Activated CD4-positive, alpha-beta memory T cell treated with anti-CD3 and anti-CD28 coated beads for 36 hours (primary cell): Measurements from ENCODE around the gene AURKAIP1. TPM values are rescaled to one million over a fixed set of nuclear protein-coding genes. Genes with fewer than 3 reads are reported as not detected.
"Not testable (repeated sequence)": the region's sequence is repeated elsewhere in the genome, so short reads cannot be mapped to it uniquely, and the experiment has no call there.

ENCODE experiments used
- CTCF ChIA-PET: fragments of 350-600 bp; sonication (Branson Sonifier 250); formaldehyde crosslinking; loops from one replicate; lab custom pipeline; 2021; ENCODE audit warnings: antibody characterized with exemption, inconsistent platforms; lab: Charles Lee
- POLR2A ChIA-PET: fragments of 350-600 bp; sonication (Branson Sonifier 250); formaldehyde crosslinking; loops from one replicate; lab custom pipeline; 2021; ENCODE audit warnings: antibody characterized with exemption; lab: Charles Lee
- DNase-seq: peaks from one replicate; pipeline ENCODE4 v3.0.0-alpha.2; 2020
- H3K27ac Mint-ChIP-seq: one replicate; pipeline ENCODE4 v1.8.0; 2021; ENCODE audit warnings: mixed read lengths
- H3K27me3 Mint-ChIP-seq: one replicate; pipeline ENCODE4 v1.8.0; 2021; ENCODE audit warnings: mixed read lengths
- H3K36me3 Mint-ChIP-seq: one replicate; pipeline ENCODE4 v1.8.0; 2021; ENCODE audit warnings: mixed read lengths
- H3K4me1 Mint-ChIP-seq: one replicate; pipeline ENCODE4 v1.8.0; 2021; ENCODE audit warnings: low read depth, mixed read lengths
- H3K4me3 Mint-ChIP-seq: one replicate; pipeline ENCODE4 v1.8.0; 2021; ENCODE audit warnings: mild to moderate bottlenecking, mixed read lengths
- H3K9me3 Mint-ChIP-seq: one replicate; pipeline ENCODE4 v1.8.0; 2021; ENCODE audit warnings: mixed read lengths
- intact Hi-C: fragments of 100-400 bp; cut with micrococcal nuclease; formaldehyde crosslinking; loops from one replicate; pipeline ENCODE4 v1.15.1; 2023
- total RNA-seq, 2 experiments: library from RNA; stranded (reverse); gene quantifications; one replicate each; pipeline ENCODE4 v1.2.3, GENCODE V29; 2021

AURKAIP1 gene
- total RNA-seq, 2 experiments from 2014 or later = 124 to 131 TPM

GRCh38 chr1:1402901-1403392 lies 27.9 kb upstream of the AURKAIP1 start:
- peaks cover 58% of the 10 kb centered on the region for H3K4me1 Mint-ChIP-seq
- H3K4me3 Mint-ChIP-seq, DNase-seq, H3K27me3 Mint-ChIP-seq, H3K9me3 Mint-ChIP-seq, POLR2A ChIA-PET: not testable (repeated sequence)
- intact Hi-C loops = loop anchor here (10.0 kb wide), 1 partner anchor 102 kb away; no protein-coding TSS in a partner anchor
- H3K36me3 Mint-ChIP-seq = peaks cover 68% of the 10 kb centered on the region
- CTCF ChIA-PET = interaction anchor here (0.7 to 1.2 kb wide), 3 partner anchors 12 to 213 kb away, joined by 4 to 5 read pairs (median 5); no protein-coding TSS in a partner anchor
- peak overlapping the region; percentile 58 for H3K27ac Mint-ChIP-seq

GRCh38 chr1:1402072-1402900 lies 27.3 kb upstream of the AURKAIP1 start:
- H3K4me3 Mint-ChIP-seq = no peak overlapping the region
- peaks cover 65% of the 10 kb centered on the region for H3K4me1 Mint-ChIP-seq
- CTCF ChIA-PET = interaction anchor here (0.7 to 1.2 kb wide), 4 partner anchors 11 to 214 kb away, joined by 3 to 5 read pairs (median 4); no protein-coding TSS in a partner anchor
- no peaks in the 10 kb centered on the region for H3K27me3 Mint-ChIP-seq
- peak; percentile 61 for DNase-seq
- H3K9me3 Mint-ChIP-seq = no peaks in the 10 kb centered on the region
- intact Hi-C loops = loop anchor here (10.0 kb wide), 1 partner anchor 103 kb away; no protein-coding TSS in a partner anchor
- H3K36me3 Mint-ChIP-seq = peaks cover 73% of the 10 kb centered on the region
- H3K27ac Mint-ChIP-seq = peak overlapping the region; percentile 78
- POLR2A ChIA-PET = no interaction called here

DNA sequence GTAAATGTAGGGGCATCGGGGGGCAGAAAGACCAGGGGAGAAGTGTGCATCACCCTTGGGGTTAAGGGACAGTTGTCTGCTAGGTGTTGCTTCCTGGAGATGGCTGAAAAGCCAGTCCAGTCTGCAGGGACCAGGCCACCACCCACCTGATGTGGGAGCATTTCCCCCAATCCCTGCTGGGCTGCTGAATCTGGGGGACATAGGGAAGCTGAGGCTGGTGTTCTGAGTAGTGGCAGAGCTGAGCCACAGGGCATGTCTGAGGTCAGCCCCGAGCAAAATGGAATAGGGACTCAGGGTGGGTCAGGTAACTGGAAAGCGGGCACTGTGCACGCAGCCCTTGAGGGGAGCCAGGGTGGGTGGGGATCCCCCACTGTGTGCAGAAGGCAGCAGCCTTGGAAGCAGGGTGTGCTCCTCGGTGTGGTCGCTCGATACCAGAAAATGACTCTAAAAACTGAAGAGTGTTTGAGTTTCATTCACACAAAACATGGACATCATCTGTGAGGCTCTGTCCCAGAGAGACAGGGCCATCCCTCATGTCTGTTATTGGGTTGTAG lies 26.5 kb upstream of the AURKAIP1 start:
- CTCF ChIA-PET = interaction anchor here (1.2 kb wide), 1 partner anchor 11 kb away, joined by 4 read pairs; no protein-coding TSS in a partner anchor
- no peaks in the 10 kb centered on the region for H3K9me3 Mint-ChIP-seq
- peak overlapping the region; percentile 78 for H3K27ac Mint-ChIP-seq
- H3K27me3 Mint-ChIP-seq = no peaks in the 10 kb centered on the region
- peaks cover 66% of the 10 kb centered on the region for H3K4me1 Mint-ChIP-seq
- H3K36me3 Mint-ChIP-seq = peaks cover 72% of the 10 kb centered on the region
- POLR2A ChIA-PET = no interaction called here
- intact Hi-C loops = loop anchor here (10.0 kb wide), 1 partner anchor 103 kb away; no protein-coding TSS in a partner anchor
- no peak for DNase-seq
- H3K4me3 Mint-ChIP-seq = peak overlapping the region; percentile 89

DNA sequence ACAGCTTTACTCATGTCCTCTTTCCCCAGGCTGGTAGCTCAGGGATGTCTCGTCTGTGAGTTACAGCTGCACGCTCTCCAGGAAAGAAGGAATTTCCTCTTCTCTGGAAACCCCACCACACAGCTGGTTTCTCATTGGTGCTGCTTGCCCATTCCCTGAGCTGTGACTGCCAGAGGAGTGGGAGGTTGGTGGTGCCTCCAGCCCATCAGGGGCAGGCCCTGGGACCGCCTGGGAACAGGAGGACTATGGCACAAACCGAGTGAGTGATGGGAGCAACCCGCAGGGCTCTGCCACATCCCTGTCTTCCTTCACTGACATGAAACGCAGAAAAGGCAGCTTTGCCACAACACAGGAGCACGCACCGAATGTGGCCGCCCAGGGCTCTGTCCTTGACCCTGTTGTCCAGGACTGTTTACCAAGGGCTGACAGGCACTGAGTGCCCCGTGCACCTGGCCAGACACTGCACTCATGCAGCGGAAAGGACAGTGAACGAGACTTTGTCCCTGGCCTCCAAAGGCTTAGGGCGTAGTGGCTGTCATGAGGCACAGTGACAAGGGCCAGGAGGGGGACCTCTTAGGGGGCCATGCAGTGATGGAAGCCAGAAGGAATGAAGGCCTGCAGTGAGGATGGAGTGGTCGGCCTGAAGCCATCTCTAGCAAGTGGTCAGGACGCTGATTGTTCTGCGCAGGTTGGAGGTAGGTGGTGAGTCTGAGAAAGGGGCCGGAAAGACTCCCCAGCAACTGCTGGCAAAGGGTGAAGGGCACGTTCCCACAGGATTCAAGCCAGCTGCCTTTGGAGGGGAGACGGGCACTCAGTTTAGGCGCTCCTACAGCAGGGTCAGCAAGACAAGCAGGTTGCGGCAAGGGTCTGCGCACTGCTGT lies 25.8 kb upstream of the AURKAIP1 start:
- Mint-ChIP-seq H3K36me3 (peaks cover 65% of the 10 kb centered on the region), H3K9me3 (no peaks in the 10 kb centered on the region), H3K4me1 (peaks cover 59% of the 10 kb centered on the region), H3K27ac (peak overlapping the region; percentile 83), H3K4me3 (peak overlapping the region; percentile 89), H3K27me3 (no peaks in the 10 kb centered on the region)
- no peak for DNase-seq
- ChIA-PET POLR2A (interaction anchor here (0.6 to 2.6 kb wide), 2 partner anchors 13 to 26 kb away, joined by 3 to 16 read pairs; partner anchors contain the start of gene AURKAIP1), CTCF (interaction anchor here (0.8 to 4.2 kb wide), 5 partner anchors 26 to 104 kb away, joined by 3 to 21 read pairs (median 20); partner anchors contain the start of gene AURKAIP1)
- intact Hi-C loops = loop anchor here (10.0 kb wide), 1 partner anchor 104 kb away; no protein-coding TSS in a partner anchor

DNA sequence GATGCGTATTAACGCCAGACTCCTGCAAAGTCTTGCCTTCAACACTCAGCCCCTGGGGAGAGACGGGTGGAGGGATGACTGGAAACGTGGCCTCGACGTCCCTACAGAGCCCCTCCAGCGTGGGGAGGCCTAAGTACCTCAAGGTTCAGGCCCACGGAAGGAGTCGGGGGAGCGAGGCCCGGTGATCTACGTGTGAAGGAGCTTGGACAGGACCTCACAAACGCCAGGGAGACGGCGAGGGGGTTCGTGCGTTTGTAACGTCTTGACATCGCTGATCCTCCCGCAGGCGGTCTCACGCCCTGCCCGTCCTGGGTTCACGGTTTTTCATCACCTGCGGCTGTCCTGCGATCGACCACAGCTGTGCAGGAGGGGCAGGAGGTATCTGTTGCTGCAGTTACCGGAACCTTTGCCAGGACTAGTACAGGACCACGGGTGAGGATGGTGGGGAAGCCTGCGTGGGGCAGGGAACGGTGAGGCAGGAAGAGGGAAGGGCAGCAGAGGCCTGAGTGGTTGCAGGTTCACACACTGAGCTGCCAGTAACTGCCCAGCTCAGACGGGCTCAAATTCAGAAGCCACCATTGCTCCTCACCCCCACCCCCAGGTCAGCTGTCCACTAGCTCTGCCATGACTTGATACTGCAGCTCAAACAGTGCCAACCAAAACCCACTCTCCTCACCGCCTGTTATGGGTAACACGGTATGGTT lies 25.0 kb upstream of the AURKAIP1 start:
- Mint-ChIP-seq H3K27me3 (no peaks in the 10 kb centered on the region), H3K4me3 (peak overlapping the region; percentile 89), H3K9me3 (no peaks in the 10 kb centered on the region), H3K4me1 (peaks cover 56% of the 10 kb centered on the region), H3K27ac (peak overlapping the region; percentile 83), H3K36me3 (peaks cover 65% of the 10 kb centered on the region)
- DNase-seq = peak; percentile 39
- POLR2A ChIA-PET = interaction anchor here (0.6 to 2.6 kb wide), 3 partner anchors 8 to 25 kb away, joined by 3 to 17 read pairs (median 16); partner anchors contain the start of genes AURKAIP1 and MRPL20
- CTCF ChIA-PET = interaction anchor here (0.8 to 4.2 kb wide), 8 partner anchors 8 to 278 kb away, joined by 3 to 21 read pairs (median 9); partner anchors contain the start of gene AURKAIP1
- intact Hi-C loops = loop anchor here (1.0 to 10.0 kb wide), 3 partner anchors 7 to 105 kb away; partner anchors contain the start of genes AURKAIP1 and MRPL20

GRCh38 chr1:1399187-1399871 lies 24.3 kb upstream of the AURKAIP1 start, which contains the start of gene CCNL2:
CCNL2 (minus strand) TSS chr1:1399335; CDS start chr1:1399306, 29 bp downstream.
- intact Hi-C loops = loop anchor here (1.0 kb wide), 2 partner anchors 8 to 24 kb away; partner anchors contain the start of genes AURKAIP1 and MRPL20
- Mint-ChIP-seq H3K27ac (peak within 1 kb of the TSS; percentile 90), H3K4me3 (peak within 1 kb of the TSS; percentile 89), H3K36me3 (peaks cover 64% of the 10 kb centered on the region), H3K4me1 (peaks cover 56% of the 10 kb centered on the region), H3K9me3 (no peaks in the 10 kb centered on the region), H3K27me3 (no peaks in the 10 kb centered on the region)
- ChIA-PET POLR2A (interaction anchor here (0.8 to 2.6 kb wide), 6 partner anchors 8 to 112 kb away, joined by 3 to 17 read pairs (median 4); partner anchors contain the start of genes ATAD3A, AURKAIP1 and MRPL20), CTCF (interaction anchor here (0.6 to 4.2 kb wide), 11 partner anchors 9 to 298 kb away, joined by 3 to 21 read pairs (median 5); partner anchors contain the start of gene AURKAIP1)
- peak; percentile 100 for DNase-seq

- Mint-ChIP-seq H3K27ac (peak overlapping the region; percentile 90), H3K27me3 (no peaks in the 10 kb centered on the region), H3K9me3 (no peaks in the 10 kb centered on the region), H3K36me3 (peaks cover 67% of the 10 kb centered on the region), H3K4me1 (peaks cover 54% of the 10 kb centered on the region), H3K4me3 (peak overlapping the region; percentile 89)
- POLR2A ChIA-PET = interaction anchor here (0.8 to 2.6 kb wide), 6 partner anchors 9 to 113 kb away, joined by 3 to 17 read pairs (median 4); partner anchors contain the start of genes ATAD3A, AURKAIP1 and MRPL20
- intact Hi-C loops = loop anchor here (1.0 kb wide), 2 partner anchors 9 to 23 kb away; partner anchors contain the start of genes AURKAIP1 and MRPL20
- CTCF ChIA-PET = interaction anchor here (0.6 to 4.2 kb wide), 11 partner anchors 9 to 298 kb away, joined by 3 to 21 read pairs (median 5); partner anchors contain the start of gene AURKAIP1
- peak; percentile 17 for DNase-seq
Observed at GRCh38 chr1:1398677-1399186, 23.7 kb upstream of the AURKAIP1 start.

DNA sequence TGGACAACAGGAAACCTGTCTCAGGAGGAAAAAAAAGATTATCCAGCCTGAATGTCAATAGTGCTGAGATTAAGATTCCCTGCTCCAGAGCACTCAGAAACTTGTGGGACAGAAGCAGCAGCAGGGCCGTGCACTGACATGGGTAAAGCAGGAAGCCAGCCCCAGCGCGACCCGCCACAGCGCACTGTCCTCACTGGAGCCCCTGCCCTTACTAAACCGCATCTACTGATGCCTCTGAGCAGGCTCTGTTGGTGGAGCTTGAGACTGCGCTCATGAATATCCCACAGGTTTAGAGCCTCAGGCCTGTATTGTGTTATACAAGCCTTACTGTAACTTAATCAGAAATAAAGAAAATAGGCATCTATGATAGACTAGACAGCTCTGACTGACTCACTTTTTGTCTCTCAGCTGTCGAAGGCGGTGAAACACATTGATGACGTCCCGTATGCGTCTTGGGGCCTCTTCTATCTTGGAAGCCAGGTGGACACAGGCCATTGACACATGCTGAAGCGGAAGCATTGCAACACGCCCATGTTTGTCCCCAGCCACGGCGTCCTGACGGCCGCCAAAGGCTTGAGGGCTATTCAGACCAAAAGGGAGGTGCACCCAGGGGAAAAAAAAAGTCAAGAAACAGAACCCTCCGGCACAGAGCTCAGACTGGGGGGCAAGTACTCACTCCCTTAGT lies 23.0 kb upstream of the AURKAIP1 start:
- peak overlapping the region; percentile 89 for H3K4me3 Mint-ChIP-seq
- peaks cover 49% of the 10 kb centered on the region for H3K4me1 Mint-ChIP-seq
- H3K27me3 Mint-ChIP-seq = no peaks in the 10 kb centered on the region
- H3K27ac Mint-ChIP-seq = peak overlapping the region; percentile 90
- intact Hi-C loops = no loop called here
- POLR2A ChIA-PET = interaction anchor here (0.9 to 1.3 kb wide), 3 partner anchors 8 to 113 kb away, joined by 3 to 6 read pairs (median 4); partner anchors contain the start of gene ATAD3A
- no peaks in the 10 kb centered on the region for H3K9me3 Mint-ChIP-seq
- peak; percentile 45 for DNase-seq
- peaks cover 67% of the 10 kb centered on the region for H3K36me3 Mint-ChIP-seq
- CTCF ChIA-PET = interaction anchor here (1.9 to 4.2 kb wide), 4 partner anchors 23 to 275 kb away, joined by 4 to 21 read pairs (median 20); partner anchors contain the start of gene AURKAIP1

DNA sequence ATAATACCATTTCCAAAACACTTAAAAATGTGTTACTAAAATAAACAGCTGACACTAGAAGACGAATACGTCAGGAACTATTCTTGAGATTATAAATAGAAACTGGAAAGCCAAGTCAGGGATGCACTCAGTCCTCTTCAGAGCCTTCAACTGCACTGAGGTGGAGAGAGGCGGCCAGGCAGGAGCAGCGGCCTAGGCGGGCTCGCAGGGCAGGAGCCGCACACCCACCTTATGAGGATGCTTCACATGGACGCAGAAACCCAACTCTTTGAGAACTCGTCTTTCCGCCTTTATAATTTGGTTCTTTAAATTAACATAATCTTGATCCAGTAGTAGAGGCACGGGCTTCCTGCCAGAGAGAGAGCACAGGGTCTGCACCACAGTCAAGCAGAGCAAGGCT lies 20.2 kb upstream of the AURKAIP1 start:
- intact Hi-C loops = no loop called here
- DNase-seq = no peak
- Mint-ChIP-seq H3K27ac (peak overlapping the region; percentile 5), H3K4me1 (peaks cover 25% of the 10 kb centered on the region), H3K27me3 (no peaks in the 10 kb centered on the region), H3K36me3 (peaks cover 66% of the 10 kb centered on the region), H3K9me3 (no peaks in the 10 kb centered on the region), H3K4me3 (no peak overlapping the region)
- CTCF ChIA-PET = no interaction called here
- POLR2A ChIA-PET = no interaction called here
